ENCODE results near the gene INAFM2. TPM values are rescaled to one million over a fixed set of nuclear protein-coding genes. Genes with fewer than 3 reads are reported as not detected.

The INAFM2 gene
- total and polyA plus RNA-seq, 9 of the 15 experiments (the other 6 are each of a cell fraction or from before 2014, with no cell fraction given): 11.8 to 43.1 (median 27.2) TPM

DNA sequence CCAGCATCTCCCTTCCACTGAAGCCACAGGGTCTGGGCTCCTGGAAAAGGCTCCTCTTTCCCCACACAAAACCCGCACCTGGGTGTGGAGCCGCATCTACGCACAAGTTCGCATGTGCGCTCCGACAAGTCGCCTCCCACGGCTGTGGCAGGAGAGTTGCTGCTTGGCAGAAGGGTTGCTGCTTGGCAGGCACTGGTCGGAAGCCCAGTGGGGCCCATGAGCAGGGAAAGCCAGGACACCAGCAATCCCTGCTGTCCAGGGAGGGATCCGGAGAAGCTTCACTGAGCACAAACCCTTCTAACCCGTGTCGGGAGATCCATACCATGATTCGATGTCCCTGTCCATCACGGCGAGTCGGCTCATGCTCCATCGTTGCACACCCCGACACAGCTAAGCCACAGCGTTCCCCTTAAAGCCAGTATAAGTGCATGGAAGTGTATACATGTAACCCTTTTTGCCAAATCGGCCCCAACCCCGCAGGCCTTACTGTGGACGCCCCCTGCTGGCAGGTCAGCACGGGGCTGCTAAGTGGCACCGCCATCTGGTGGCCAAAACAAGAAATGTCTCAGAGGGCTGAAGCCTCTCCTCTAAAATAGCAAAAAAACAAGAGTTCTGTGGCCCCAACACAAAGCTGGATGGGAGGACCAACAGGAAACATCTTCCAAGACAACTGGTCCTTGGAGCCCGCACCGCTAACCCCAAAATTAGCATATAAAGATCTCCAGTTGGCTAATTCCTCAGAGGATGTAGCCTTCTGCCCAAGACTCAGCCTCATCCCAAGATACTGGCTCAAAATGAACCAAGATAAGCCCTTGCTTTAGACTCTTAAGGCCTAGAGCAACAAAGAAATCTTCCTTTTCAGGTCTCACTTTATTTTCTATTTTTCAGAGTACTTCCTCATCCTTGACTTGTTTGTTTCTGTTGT, 48.9 kb upstream of the INAFM2 start (continued):
- TF ChIP-seq GTF2F1 (IDR thresholded peaks at IDR 0.05; ENCODE audit: low read depth, low read length) (no peak), CHD1 (IDR thresholded peaks at IDR 0.05; ENCODE audit: low read length) (no peak), FOSL1 (tag; conservative IDR thresholded peaks at IDR 0.05) (no peak; the same call in 1 of the 2 replicates), CREM (IDR thresholded peaks at IDR 0.05; ENCODE audit: low read depth) (peak; percentile 48), RCOR1 (IDR thresholded peaks at IDR 0.05; ENCODE audit: borderline replicate concordance in 1 of 2, low read depth in 2 of 2, low read length in 2 of 2) (peak in 1 of 2 experiments; percentile 75; a peak in 2 of 4 replicates), DMBX1 (CRISPR knock-in tag; IDR thresholded peaks at IDR 0.05; ENCODE audit: borderline replicate concordance) (no peak), CCAR2 (IDR thresholded peaks at IDR 0.05; ENCODE audit: low read depth, low read length) (no peak), ESRRB (CRISPR knock-in tag; IDR thresholded peaks at IDR 0.05; ENCODE audit: borderline replicate concordance) (no peak), CTBP1 (IDR thresholded peaks at IDR 0.05; ENCODE audit: borderline replicate concordance) (peak; percentile 67; the same call in 1 of the 2 replicates), PTRF (tag; IDR thresholded peaks at IDR 0.05) (no peak), ESRRA (IDR thresholded peaks at IDR 0.05; ENCODE audit: borderline replicate concordance, low read depth) (peak; percentile 19; the same call in 1 of the 2 replicates), FOXK1 (CRISPR knock-in tag; IDR thresholded peaks at IDR 0.05; ENCODE audit: borderline replicate concordance) (peak; percentile 87; the same call in 1 of the 2 replicates), LARP7 (IDR thresholded peaks at IDR 0.05) (no peak), ZNF324 (CRISPR knock-in tag; IDR thresholded peaks at IDR 0.05) (no peak), JUND (IDR thresholded peaks at IDR 0.05; ENCODE audit: borderline replicate concordance, low read depth, low read length) (peak; percentile 71; the same call in 1 of the 2 replicates), JUND (tag; IDR thresholded peaks at IDR 0.05; ENCODE audit: borderline replicate concordance, low read depth, low read length) (no peak), CAMTA2 (CRISPR knock-in tag; conservative IDR thresholded peaks at IDR 0.05) (no peak), RUNX1 (IDR thresholded peaks at IDR 0.05; ENCODE audit: low read depth) (no peak; the same call in 1 of the 2 replicates)
- TF ChIP-seq, protein P1, sequence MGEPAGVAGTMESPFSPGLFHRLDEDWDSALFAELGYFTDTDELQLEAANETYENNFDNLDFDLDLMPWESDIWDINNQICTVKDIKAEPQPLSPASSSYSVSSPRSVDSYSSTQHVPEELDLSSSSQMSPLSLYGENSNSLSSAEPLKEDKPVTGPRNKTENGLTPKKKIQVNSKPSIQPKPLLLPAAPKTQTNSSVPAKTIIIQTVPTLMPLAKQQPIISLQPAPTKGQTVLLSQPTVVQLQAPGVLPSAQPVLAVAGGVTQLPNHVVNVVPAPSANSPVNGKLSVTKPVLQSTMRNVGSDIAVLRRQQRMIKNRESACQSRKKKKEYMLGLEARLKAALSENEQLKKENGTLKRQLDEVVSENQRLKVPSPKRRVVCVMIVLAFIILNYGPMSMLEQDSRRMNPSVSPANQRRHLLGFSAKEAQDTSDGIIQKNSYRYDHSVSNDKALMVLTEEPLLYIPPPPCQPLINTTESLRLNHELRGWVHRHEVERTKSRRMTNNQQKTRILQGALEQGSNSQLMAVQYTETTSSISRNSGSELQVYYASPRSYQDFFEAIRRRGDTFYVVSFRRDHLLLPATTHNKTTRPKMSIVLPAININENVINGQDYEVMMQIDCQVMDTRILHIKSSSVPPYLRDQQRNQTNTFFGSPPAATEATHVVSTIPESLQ (CRISPR knock-in tag; IDR thresholded peaks at IDR 0.05): no peak
- TF ChIP-seq, protein P2, sequence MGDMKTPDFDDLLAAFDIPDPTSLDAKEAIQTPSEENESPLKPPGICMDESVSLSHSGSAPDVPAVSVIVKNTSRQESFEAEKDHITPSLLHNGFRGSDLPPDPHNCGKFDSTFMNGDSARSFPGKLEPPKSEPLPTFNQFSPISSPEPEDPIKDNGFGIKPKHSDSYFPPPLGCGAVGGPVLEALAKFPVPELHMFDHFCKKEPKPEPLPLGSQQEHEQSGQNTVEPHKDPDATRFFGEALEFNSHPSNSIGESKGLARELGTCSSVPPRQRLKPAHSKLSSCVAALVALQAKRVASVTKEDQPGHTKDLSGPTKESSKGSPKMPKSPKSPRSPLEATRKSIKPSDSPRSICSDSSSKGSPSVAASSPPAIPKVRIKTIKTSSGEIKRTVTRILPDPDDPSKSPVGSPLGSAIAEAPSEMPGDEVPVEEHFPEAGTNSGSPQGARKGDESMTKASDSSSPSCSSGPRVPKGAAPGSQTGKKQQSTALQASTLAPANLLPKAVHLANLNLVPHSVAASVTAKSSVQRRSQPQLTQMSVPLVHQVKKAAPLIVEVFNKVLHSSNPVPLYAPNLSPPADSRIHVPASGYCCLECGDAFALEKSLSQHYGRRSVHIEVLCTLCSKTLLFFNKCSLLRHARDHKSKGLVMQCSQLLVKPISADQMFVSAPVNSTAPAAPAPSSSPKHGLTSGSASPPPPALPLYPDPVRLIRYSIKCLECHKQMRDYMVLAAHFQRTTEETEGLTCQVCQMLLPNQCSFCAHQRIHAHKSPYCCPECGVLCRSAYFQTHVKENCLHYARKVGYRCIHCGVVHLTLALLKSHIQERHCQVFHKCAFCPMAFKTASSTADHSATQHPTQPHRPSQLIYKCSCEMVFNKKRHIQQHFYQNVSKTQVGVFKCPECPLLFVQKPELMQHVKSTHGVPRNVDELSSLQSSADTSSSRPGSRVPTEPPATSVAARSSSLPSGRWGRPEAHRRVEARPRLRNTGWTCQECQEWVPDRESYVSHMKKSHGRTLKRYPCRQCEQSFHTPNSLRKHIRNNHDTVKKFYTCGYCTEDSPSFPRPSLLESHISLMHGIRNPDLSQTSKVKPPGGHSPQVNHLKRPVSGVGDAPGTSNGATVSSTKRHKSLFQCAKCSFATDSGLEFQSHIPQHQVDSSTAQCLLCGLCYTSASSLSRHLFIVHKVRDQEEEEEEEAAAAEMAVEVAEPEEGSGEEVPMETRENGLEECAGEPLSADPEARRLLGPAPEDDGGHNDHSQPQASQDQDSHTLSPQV (IDR thresholded peaks at IDR 0.05): peak; percentile 94

Measured in K562 (cell line).